NOMO-1 treated with DMSO at 0.1 percent for 48 hours (cell line): ENCODE results near the gene TEX264.

ENCODE experiments used
- DNase-seq: peaks from one replicate; lab custom pipeline; 2025; ENCODE audit not compliant: unreplicated experiment; lab: John Stamatoyannopoulos, UW

Gene TEX264

DNA sequence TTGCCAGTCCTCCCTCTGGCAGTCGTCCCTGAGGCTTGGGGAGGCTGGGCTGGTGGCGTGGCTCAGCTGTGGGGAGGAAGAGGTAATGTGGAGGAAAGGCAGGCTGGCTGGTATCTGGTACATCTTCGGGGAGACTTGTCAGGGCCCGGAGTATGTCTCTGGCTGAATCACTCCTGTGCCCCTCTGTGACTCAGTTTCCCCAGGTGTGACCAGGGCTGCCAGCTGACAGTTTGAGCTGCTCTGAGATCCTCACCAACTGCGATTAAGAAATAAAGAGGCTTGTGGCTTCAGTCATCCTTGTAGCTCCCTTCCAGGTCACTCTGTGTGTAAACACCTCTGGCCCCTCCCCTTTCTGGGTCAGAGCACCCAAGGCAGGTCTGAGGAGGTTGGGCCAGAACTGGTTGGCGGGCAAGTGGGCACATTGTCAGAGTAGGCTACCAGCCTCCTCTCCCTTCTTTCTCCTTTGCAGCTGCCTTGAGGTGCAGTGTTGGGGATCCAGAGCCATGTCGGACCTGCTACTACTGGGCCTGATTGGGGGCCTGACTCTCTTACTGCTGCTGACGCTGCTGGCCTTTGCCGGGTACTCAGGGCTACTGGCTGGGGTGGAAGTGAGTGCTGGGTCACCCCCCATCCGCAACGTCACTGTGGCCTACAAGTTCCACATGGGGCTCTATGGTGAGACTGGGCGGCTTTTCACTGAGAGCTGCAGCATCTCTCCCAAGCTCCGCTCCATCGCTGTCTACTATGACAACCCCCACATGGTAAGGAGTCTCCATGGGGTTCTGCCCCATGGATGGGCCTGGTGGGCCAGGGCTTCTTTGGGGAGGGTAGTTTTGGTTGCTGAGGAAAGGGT is 3.0 kb downstream of the TEX264 start:
- no peak for DNase-seq

DNA sequence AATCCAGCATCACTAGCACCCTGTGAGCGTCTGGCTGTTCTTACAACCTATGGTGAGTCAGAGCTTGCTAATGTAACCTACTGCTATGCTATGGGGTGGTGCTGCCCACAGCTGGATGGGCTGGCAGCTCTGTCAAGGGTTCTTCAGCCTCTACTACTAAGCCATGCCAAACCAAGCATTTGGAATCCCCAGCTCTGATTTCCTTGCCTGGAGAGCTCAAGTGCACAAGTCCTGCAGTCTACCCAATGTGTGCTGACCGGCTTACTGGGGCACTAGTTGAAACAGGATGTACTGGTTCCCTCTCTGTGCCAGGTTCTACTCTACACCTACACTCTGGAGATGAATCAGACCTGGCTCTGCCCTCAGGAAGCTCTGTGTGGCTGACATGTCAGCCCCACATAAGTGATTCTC is 4.2 kb downstream of the TEX264 start:
- no peak for DNase-seq

DNA sequence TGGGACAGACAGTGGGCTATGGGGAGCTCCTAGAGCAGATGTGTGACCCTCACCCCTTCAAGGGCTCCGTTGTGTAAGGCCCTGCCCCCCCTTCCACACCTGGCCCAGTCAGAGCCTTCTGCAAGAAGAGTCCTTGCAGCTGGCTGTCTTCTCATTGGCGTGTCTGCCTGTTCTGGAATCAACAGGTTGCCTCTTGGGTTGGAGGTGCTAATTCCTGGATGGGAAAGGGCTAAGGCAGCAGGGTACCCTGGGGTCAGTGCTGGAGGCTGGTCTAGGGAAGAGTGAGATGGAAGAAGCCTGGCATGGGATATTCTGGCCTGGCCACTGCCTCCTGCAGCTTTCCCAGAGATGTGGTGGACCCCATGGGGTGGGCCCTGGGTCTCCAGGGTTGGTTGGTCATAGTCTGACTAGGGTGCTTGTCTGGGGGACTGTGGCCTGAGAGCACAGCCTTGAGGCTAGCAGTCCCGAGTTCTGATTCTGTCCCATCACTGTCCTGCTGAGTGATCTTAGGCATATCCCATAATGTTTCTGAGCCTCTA is 5.1 kb downstream of the TEX264 start:
- DNase-seq = no peak

DNA sequence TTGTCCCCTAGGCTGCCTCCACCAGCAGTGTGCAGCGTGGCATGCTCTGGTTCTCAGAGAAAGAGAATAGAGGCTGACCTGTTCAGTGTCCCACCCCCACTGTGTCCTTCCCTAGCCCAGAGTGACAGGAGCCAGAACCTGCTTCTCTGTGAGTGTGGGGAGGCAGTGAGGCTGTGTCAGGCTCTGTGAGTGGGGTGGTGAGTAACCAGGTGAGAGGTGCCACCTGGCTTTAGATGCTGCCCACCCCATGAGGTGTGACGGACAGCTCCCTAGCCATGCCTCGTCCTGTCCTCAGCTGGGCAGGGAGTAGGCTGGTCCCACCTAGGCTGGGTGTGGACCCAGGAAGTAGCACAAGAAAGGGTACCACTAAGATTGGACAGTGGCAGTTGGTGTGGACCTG is 6.3 kb downstream of the TEX264 start:
- no peak for DNase-seq

DNA sequence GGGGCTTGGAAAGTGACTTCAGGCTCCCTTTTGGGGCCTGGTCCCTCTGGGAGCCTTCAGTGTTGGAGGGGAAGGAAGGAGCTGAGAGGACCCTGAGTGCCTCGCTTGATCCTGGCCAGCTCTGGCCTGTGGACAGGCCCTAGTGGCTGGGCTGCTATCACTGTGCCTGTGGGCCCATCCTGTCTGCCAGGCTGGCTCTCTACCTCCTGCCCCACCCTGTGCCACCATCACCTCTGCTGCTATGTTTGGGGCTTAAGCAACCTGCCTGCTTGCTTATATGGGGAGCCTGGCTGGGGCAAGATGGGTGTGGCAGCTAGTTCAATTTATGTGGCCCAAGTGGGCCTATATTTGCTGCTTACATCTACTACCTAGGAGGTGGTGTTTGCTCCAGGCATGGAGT is 7.1 kb downstream of the TEX264 start:
- no peak for DNase-seq

DNA sequence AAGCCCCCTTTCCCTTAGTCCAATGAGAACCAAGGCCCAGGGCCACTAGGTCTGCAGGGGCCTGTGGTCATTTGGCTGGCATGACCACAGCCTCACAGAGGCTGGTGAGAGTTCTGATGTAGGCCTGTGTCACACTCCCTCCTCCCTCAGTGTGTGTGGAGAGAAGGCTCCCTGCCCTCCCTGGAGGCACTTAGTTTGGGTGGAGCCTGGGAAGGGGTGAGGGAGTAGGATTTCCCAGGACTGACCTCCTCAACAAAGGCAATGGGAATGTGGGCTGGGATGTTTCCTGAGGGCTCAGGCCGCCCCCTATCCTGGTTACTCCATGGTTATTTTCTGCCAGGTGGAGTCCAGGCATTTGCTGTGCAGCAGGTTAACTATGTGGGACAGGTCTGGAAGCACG is 7.6 kb downstream of the TEX264 start:
- no peak for DNase-seq

DNA sequence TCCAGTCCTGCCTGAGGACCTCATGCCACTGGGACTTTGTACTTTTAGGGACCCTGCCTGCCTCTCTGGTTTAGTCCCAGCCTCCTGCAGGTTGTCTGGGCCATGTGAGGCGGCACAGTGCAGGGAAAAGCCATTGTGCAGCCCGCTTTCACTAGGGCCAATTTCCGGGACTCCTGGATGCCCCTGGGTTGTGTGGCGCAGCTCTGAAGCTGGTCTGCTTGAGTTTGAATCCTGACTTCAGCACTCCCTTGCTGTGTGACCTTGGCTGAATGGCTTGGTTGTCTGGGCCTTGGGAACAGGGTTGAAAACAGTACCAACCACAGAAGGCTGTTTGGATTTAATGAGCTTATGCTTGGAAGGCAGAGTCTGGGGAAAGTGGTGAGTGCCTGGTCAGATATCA is 8.3 kb downstream of the TEX264 start:
- DNase-seq = no peak

DNA sequence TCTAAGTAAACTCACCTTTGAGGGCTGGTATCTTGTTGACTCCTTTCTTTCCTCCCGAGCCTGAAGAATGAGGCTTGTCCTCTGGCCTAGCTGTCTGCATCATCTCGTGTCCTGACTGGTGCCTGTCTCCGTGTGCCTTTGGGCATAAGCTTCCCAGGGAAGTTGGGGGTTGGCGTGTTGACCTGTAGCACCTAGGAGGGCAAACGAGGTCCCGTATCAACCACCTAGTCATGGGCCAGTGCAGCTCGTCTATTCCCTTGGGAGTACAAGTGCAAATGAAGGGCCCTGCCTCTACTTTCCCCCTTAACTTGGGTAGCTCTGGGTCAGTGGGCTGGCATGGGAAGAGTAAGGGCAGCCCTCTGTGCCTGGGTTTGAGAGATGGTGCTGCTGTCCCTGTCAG is 8.7 kb downstream of the TEX264 start:
- no peak for DNase-seq

DNA sequence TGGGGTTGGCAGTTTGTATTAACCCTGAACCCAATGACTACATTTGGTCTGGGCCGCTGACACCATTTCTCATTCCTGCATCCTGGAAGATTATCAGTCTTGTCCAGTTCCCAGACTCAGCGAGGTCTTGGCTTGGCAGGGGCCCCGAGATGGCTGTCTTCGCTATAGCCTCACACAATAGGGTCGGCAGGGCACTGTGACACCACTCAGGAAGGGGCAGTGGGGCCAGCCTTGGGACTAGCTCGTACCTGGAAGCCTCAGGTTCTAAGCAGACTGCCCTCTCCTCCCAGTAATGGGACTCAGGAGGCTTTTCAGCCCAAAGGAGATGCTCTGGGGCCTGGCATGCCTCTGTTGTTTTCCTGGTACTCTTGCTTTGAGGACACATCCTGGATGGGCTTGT is 9.1 kb downstream of the TEX264 start:
- DNase-seq = no peak

DNA sequence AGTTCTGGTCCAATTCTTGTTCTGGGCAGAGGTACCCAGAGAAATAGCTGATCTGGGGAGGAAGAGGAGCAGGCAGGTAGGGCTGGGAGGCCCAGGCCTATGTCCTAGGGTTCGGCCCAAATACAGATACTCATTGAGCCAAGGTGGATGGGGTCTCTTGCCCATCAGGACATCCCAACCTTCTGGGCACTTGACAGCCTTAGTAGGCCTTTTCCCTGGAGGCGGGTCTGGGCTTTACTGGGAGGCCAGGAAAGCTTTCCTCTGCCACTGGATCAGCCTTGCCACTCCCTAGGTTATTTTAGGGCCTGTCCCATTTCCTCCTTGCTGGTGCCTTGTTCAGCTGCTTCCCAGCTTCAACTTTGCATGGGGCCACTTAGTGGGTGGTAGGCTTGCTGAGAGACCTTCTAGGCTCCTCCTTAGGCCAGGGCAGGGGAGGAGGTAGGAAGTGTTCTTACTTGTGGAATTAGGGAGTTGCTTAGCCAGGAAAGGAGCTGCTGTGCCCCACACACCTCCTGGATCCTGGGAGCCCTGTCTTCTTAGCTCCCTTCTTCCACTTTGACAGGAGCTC is 9.7 kb downstream of the TEX264 start:
- DNase-seq = no peak

DNA sequence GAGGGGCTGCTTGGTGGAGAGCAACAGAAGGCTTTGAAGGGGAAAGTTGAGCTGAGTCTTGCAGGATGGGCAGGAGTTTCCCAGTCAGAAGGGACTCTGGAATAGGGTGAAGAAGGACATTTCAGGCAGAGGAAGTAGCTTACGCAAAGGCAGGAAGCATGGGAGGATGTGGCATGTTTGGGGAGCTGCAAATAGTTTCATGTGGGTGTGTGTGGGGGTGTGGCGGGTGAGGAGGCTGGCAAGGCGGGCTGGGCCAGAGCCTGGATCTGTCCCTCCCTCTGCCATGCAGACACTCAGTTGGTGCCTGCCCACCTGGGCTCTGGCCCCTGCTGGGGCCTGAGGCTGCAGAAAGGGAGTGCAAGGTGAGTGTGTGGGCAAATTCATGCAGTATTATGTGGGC is 10.4 kb downstream of the TEX264 start:
- peak; percentile 47 for DNase-seq

DNA sequence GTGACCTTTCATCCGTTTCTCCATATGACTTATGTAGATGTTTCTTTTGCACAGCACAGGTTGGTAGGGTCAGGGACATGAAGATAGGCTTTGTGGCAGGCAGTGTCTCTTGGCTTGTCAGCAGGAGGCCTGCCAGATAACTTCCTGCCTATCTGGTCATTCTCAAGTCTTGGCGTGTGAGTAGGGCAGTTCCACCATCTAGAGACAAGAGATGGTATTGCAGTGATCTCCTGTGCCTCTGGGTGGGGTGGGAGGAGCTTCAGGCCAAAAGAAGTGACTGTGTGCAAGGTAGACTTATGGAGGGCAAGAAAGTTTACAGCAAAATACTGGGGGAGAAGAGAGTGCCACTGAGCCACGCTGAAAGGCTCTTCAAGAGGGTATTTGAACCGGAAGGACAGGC is 11.0 kb downstream of the TEX264 start:
- peak; percentile 92 for DNase-seq

DNA sequence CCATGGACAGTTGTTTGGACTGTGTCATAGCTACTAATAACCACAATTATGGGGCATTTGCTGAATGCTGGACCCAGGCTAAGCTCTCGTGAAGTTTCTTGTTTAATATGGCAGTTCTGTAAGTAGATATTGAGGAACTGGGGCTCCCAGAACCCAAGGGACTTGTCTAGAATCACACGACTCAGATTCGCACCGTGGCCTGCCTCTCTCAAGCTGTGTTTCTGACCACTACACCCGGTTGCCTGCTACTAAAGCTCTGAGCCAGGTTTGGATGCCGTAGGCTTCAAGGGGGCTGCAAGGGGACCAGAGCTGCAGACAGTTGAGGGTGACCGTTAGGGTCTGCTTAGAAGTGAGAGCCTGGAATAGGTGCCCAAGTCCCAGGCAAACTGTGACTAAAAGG is 11.5 kb downstream of the TEX264 start:
- no peak for DNase-seq

DNA sequence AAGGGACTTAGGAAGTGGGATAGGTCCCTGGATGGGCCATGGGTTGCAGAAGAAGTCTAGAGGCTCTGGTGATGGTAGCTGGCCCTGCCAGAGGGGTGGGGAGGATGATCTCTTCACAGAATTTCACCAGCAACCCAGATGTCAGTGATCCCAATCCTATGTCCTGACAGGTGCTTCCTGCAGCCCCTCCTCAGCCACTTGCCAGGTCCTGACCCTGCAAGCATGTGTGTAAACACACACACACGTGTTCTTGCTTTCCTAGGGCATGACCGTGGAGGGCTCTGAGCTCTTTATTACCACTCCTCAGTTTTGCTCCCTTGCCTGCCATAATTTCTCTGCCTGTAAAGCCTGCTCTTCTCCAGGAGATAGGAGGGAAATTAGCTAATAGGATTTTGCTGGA is 12.5 kb downstream of the TEX264 start:
- no peak for DNase-seq

DNA sequence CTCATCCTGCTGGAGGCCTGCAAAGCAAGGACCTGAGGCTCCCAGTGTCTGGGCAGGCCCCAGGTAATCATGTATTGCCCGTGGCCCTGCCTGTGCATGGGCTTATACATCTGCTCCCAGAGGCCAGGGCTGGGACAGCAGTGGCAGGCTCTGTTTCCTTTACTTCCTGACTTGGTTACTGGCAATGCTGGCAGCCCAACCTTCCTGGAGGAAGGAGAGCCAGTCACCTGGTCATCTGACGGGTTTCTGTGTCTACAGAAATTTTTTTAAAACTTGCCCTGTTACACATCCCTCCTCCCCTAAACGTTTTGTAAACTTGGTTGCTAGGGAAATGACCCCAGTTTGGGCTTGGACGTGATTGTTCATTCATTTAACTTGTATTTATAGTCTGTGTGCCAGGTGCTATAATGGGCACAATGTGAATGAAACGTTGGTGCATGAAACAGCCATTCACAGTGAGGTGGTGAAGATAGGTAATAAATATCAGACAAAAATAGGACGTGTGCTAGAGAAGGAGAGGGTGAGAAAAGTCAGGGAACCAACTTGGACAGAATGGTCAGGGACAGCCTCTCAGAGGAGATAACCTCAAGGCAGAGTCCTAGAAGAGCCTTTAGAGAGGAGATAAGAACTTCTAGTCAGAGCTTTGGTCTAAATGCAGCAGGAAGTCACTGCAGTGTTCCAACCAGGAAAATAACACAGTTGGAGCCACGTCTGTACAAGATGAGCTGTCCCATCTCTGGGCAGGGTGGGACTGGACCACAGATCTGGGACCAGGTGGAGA is 14.1 kb downstream of the TEX264 start:
- DNase-seq = no peak

DNA sequence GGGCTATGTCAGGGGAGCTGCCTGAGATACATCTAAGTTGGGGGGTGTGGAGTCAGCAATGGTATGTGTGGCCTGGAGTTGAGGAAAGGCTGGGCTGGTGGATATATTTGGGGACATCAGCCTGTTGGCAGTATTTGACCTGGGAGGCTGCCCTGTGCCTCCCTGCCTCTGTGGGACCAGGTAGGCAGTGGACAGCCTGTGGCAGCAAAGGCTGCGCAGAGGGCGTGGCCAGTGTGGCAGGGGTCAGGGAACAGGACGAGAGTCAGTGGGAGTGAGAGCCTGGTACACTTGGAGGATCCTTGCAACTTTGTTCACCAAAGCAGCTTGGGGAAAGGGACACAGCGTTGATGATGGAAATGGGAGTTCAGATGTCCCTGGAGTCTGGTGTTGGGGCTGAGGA is 15.0 kb downstream of the TEX264 start:
- DNase-seq = no peak

DNA sequence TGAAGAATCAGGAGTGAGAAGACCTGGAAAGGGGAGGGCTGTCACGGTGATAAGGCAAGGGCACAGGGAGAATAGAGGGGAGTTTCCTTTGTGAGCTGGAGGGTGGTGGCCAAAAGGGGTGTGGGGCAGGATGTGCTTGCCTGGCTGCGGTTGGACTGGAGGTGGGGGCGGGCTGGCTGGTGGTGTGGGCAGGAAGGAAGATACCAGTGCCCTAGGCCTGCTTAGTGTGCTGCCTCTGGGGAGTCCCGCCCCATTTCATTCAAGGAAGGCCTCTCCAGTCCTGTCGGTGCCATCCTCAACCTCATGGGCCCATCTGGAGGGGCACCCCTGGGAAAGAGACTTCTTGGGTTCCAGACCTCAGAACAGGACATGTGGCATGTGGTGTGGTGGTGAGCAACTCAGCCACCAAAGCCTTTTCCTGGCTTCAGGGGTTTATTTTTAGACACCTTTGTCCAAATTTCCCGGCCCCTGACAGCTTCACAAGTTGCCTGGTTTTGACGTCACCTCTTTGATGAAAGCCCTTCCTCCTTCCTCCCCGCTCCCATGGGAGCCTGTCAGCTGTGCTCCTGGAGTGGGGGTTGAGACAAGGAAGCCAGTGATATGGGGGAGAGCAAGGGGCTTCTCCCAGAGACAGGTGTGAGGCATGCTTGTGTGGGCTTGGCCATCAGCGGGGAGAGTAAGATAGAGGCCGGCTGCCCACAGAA is 15.6 kb downstream of the TEX264 start:
- peak; percentile 67 for DNase-seq

DNA sequence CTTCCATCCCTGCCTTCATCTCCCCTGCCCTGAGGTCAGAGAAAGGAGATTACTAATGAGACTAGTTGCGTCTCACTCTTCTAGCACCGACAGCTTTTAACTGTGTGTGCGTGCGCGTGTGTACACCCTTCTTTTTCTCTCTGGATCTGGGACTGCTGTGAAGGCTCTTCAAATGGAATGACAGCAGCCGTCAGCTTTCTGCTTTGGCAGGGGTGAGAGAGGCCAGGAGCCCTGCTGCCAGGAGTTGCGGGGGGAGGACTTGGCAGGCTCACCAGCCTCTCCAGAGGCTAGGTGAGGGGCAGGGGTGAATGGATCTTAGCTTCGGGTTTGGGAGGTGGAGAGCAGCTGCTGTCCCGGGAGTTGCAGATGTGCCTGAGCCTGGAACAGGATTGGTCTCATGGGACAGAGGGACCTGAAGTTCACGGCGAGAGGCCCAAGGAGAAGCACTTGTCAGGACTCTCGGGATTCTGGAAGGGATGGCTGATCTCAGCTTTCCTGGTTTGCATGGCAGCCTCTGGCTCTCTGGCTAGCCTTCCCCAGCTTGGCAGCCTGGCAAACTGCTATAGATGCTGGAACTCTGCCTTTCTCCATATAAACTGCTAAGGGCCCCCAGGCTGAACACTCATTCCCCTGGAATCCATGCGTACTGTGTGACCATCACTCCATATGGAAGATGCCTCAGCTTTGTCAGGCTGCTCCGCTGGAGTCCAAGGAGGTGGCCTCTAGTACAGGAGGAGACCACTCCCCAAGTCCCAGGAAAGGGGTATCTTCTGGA is 16.6 kb downstream of the TEX264 start:
- DNase-seq = no peak

DNA sequence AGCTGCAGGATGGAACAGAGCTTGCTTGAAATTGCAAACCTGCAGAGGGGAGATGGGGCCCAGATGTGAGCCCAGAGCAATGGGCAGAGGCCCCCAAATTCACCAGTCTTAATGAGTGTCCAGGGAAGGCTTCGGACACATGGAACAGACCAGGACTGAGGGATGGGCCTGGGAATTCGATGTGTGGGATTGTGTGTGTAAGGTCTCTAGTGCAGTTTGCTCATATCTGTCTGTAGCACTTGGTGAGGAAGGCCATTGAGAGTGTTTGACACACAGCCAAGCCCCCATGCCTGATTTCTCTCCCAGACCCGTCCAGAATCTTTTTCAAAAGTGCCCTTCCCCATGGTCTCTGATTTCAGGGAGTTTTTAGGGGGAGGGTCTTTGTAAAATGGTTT is 17.2 kb downstream of the TEX264 start:
- no peak for DNase-seq

DNA sequence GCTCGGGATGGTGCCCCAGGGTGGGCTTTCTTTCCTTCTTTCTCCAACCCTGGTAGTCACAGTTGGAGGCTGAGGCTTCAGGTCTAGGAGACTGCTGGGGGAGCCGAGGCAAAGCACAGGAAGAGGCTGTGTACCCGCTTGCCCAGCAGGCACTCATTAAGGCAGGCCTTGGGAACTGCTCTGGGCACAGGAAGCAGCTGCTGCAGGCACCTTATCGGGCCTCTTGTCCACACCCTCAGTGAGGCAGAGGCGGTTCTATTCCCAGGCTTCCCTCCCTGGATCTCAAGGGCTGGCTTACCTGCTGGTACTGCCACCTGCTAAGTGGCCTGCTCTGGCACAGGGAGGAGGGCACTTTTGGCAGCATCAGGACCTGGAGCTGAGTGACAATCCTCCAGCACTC is 20.0 kb downstream of the TEX264 start:
- DNase-seq = no peak

DNA sequence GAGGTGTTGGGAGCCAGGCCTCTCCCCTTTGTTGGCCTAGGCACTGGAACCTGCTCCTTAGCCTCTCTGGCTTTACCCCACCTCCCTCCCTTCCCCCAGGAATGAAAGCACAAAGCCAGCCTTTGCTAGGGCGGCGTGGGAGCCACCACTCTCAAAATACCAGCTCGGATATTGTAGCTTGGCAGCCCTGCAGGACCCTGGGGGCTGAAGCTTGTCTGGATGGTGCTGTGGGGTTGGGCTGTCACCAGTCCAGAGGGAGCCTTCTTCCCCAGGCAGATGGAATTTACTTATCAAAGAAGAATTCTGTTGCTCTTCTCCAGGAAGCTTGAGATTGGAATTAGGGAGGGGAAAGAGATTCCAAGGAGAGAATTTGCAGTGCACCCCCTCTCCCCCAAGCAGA is 20.9 kb downstream of the TEX264 start:
- no peak for DNase-seq
